ENCODE data around the gene STAG1. TPM values are rescaled to one million over a fixed set of nuclear protein-coding genes. Genes with fewer than 3 reads are reported as not detected.
"Not testable (repeated sequence)": the region's sequence is repeated elsewhere in the genome, so short reads cannot be mapped to it uniquely, and the experiment has no call there.

Gene STAG1
- total RNA-seq, 1 donor from 2014 or later = 53.9 TPM

GRCh38 chr3:136516656-136517055, 235.5 kb downstream of the STAG1 start:
- Mint-ChIP-seq H3K27ac (ENCODE audit: unreplicated experiment) (no peak overlapping the region), H3K9me3 (ENCODE audit: unreplicated experiment) (no peaks in the 10 kb centered on the region), H3K4me1 (ENCODE audit: unreplicated experiment) (peaks cover 8% of the 10 kb centered on the region), H3K4me3 (ENCODE audit: unreplicated experiment) (no peak overlapping the region), H3K27me3 (ENCODE audit: unreplicated experiment) (no peaks in the 10 kb centered on the region), H3K36me3 (ENCODE audit: unreplicated experiment) (peaks cover 14% of the 10 kb centered on the region)
- DNase-seq (ENCODE audit: extremely low spot score, unreplicated experiment) = no peak
- TF ChIP-seq CTCF (IDR thresholded peaks at IDR 0.05) = no peak

GRCh38 chr3:136516095-136516494, 236.1 kb downstream of the STAG1 start:
- no peak for TF ChIP-seq CTCF (IDR thresholded peaks at IDR 0.05)
- Mint-ChIP-seq H3K4me1 (ENCODE audit: unreplicated experiment) (peaks cover 8% of the 10 kb centered on the region), H3K4me3 (ENCODE audit: unreplicated experiment) (no peak overlapping the region), H3K36me3 (ENCODE audit: unreplicated experiment) (peaks cover 14% of the 10 kb centered on the region), H3K27me3 (ENCODE audit: unreplicated experiment) (no peaks in the 10 kb centered on the region), H3K27ac (ENCODE audit: unreplicated experiment) (no peak overlapping the region), H3K9me3 (ENCODE audit: unreplicated experiment) (no peaks in the 10 kb centered on the region)
- no peak for DNase-seq (ENCODE audit: extremely low spot score, unreplicated experiment)

- H3K4me3 Mint-ChIP-seq (ENCODE audit: unreplicated experiment); H3K36me3 Mint-ChIP-seq (ENCODE audit: unreplicated experiment); H3K27me3 Mint-ChIP-seq (ENCODE audit: unreplicated experiment); H3K4me1 Mint-ChIP-seq (ENCODE audit: unreplicated experiment); H3K27ac Mint-ChIP-seq (ENCODE audit: unreplicated experiment); H3K9me3 Mint-ChIP-seq (ENCODE audit: unreplicated experiment); DNase-seq (ENCODE audit: extremely low spot score, unreplicated experiment): not testable (repeated sequence)
These were observed 237.6 kb downstream of the STAG1 start for GRCh38 chr3:136514533-136514932.

- H3K27ac Mint-ChIP-seq (ENCODE audit: unreplicated experiment) = no peak overlapping the region
- H3K4me3 Mint-ChIP-seq (ENCODE audit: unreplicated experiment) = no peak overlapping the region
- no peaks in the 10 kb centered on the region for H3K9me3 Mint-ChIP-seq (ENCODE audit: unreplicated experiment)
- DNase-seq (ENCODE audit: extremely low spot score, unreplicated experiment) = no peak
- peaks cover 8% of the 10 kb centered on the region for H3K36me3 Mint-ChIP-seq (ENCODE audit: unreplicated experiment)
- peaks cover 8% of the 10 kb centered on the region for H3K4me1 Mint-ChIP-seq (ENCODE audit: unreplicated experiment)
- H3K27me3 Mint-ChIP-seq (ENCODE audit: unreplicated experiment) = no peaks in the 10 kb centered on the region
- no peak for TF ChIP-seq CTCF (IDR thresholded peaks at IDR 0.05)
These were observed 238.8 kb downstream of the STAG1 start for GRCh38 chr3:136513367-136513766.

- no peaks in the 10 kb centered on the region for H3K9me3 Mint-ChIP-seq (ENCODE audit: unreplicated experiment)
- peaks cover 8% of the 10 kb centered on the region for H3K4me1 Mint-ChIP-seq (ENCODE audit: unreplicated experiment)
- H3K27ac Mint-ChIP-seq (ENCODE audit: unreplicated experiment) = no peak overlapping the region
- no peaks in the 10 kb centered on the region for H3K27me3 Mint-ChIP-seq (ENCODE audit: unreplicated experiment)
- DNase-seq (ENCODE audit: extremely low spot score, unreplicated experiment) = no peak
- H3K4me3 Mint-ChIP-seq (ENCODE audit: unreplicated experiment) = no peak overlapping the region
- no peak for TF ChIP-seq CTCF (IDR thresholded peaks at IDR 0.05)
- peaks cover 8% of the 10 kb centered on the region for H3K36me3 Mint-ChIP-seq (ENCODE audit: unreplicated experiment)
These were observed 239.8 kb downstream of the STAG1 start for GRCh38 chr3:136512381-136512780.

GRCh38 chr3:136505676-136506075, 246.5 kb downstream of the STAG1 start:
- Mint-ChIP-seq H3K9me3 (ENCODE audit: unreplicated experiment) (no peaks in the 10 kb centered on the region), H3K27ac (ENCODE audit: unreplicated experiment) (no peak overlapping the region), H3K4me1 (ENCODE audit: unreplicated experiment) (peaks cover 2% of the 10 kb centered on the region), H3K36me3 (ENCODE audit: unreplicated experiment) (peaks cover 12% of the 10 kb centered on the region), H3K4me3 (ENCODE audit: unreplicated experiment) (no peak overlapping the region), H3K27me3 (ENCODE audit: unreplicated experiment) (no peaks in the 10 kb centered on the region)
- no peak for TF ChIP-seq CTCF (IDR thresholded peaks at IDR 0.05)
- no peak for DNase-seq (ENCODE audit: extremely low spot score, unreplicated experiment)
